Measurements from ENCODE around the gene P2RX3.
"Not testable (repeated sequence)": the region's sequence is repeated elsewhere in the genome, so short reads cannot be mapped to it uniquely, and the experiment has no call there.

P2RX3 gene

GRCh38 chr11:57354699-57355098 is 16.5 kb downstream of the P2RX3 start:
- no peak for DNase-seq

GRCh38 chr11:57356268-57356667 is 18.1 kb downstream of the P2RX3 start:
- no peak for DNase-seq

GRCh38 chr11:57357310-57357709 is 19.2 kb downstream of the P2RX3 start:
- no peak for DNase-seq

GRCh38 chr11:57357856-57358255 is 19.7 kb downstream of the P2RX3 start:
- no peak for DNase-seq

- no peak for DNase-seq
Observed at GRCh38 chr11:57358543-57358961, 20.4 kb downstream of the P2RX3 start.

- no peak for DNase-seq
Observed at GRCh38 chr11:57358991-57359390, 20.8 kb downstream of the P2RX3 start.

- no peak for DNase-seq
Observed at GRCh38 chr11:57359396-57359795, 21.2 kb downstream of the P2RX3 start.

- no peak for DNase-seq
Observed at GRCh38 chr11:57359896-57360690, 21.9 kb downstream of the P2RX3 start.

GRCh38 chr11:57360991-57361390 is 22.8 kb downstream of the P2RX3 start:
- DNase-seq = no peak

- not testable (repeated sequence) for DNase-seq
Observed at GRCh38 chr11:57361420-57361819, 23.3 kb downstream of the P2RX3 start.

GRCh38 chr11:57361926-57362325 is 23.8 kb downstream of the P2RX3 start:
- DNase-seq = no peak

- DNase-seq = no peak
Observed at GRCh38 chr11:57363131-57364080, 25.3 kb downstream of the P2RX3 start.

GRCh38 chr11:57364851-57365660 is 26.9 kb downstream of the P2RX3 start:
- DNase-seq = no peak

GRCh38 chr11:57368106-57368844 is 30.1 kb downstream of the P2RX3 start:
- DNase-seq = no peak

GRCh38 chr11:57368845-57369232 is 30.7 kb downstream of the P2RX3 start:
- no peak for DNase-seq

- no peak for DNase-seq
Observed at GRCh38 chr11:57370251-57370650, 32.1 kb downstream of the P2RX3 start.

- DNase-seq = no peak
Observed at GRCh38 chr11:57370941-57371340, 32.8 kb downstream of the P2RX3 start.

GRCh38 chr11:57373146-57373545 is 35.0 kb downstream of the P2RX3 start:
- no peak for DNase-seq

GRCh38 chr11:57374966-57375365 is 36.8 kb downstream of the P2RX3 start:
- no peak for DNase-seq

- DNase-seq = no peak
Observed at GRCh38 chr11:57375490-57375889, 37.3 kb downstream of the P2RX3 start.

GRCh38 chr11:57376095-57377090 is 38.2 kb downstream of the P2RX3 start:
- DNase-seq = no peak

Data from activated effector memory CD4-positive, alpha-beta T cell treated with anti-CD3 and anti-CD28 coated beads, Interleukin-2, amount 50 U/mL, for 16 hours (primary cell).